Measurements from ENCODE around the gene SYNDIG1L. TPM values are rescaled to one million over a fixed set of nuclear protein-coding genes. Genes with fewer than 3 reads are reported as not detected.

Gene SYNDIG1L
- total RNA-seq, 2 donors from 2014 or later: not detected

GRCh38 chr14:74437496-74438053 lies 11.6 kb upstream of the SYNDIG1L start:
- intact Hi-C loops (cut with DNase I, micrococcal nuclease): no loop called here
- DNase-seq: no peak
- ATAC-seq: no peak

GRCh38 chr14:74434294-74434693 lies 8.3 kb upstream of the SYNDIG1L start:
- intact Hi-C loops (cut with DNase I, micrococcal nuclease): no loop called here
- no peak for DNase-seq
- ATAC-seq: no peak

GRCh38 chr14:74429991-74430390 lies 4.0 kb upstream of the SYNDIG1L start:
- intact Hi-C loops (cut with DNase I, micrococcal nuclease): no loop called here
- ATAC-seq: no peak
- no peak for DNase-seq

GRCh38 chr14:74429221-74429691 lies 3.2 kb upstream of the SYNDIG1L start:
- intact Hi-C loops (cut with DNase I, micrococcal nuclease): no loop called here
- ATAC-seq: no peak
- no peak for DNase-seq

- DNase-seq (no peak), ATAC-seq (no peak)
- intact Hi-C loops (cut with DNase I, micrococcal nuclease): no loop called here
These were observed 1.6 kb upstream of the SYNDIG1L start for GRCh38 chr14:74427651-74428050.

GRCh38 chr14:74425525-74426201 lies 347 bp downstream of the SYNDIG1L start:
- intact Hi-C loops (cut with DNase I, micrococcal nuclease): no loop called here
- ATAC-seq: peak; percentile 68
- DNase-seq: peak in 1 of 2 donors; percentile 47

GRCh38 chr14:74424606-74425005 lies 1.4 kb downstream of the SYNDIG1L start:
- DNase-seq (no peak), ATAC-seq (no peak)
- intact Hi-C loops (cut with DNase I, micrococcal nuclease): no loop called here

- intact Hi-C loops (cut with DNase I, micrococcal nuclease): no loop called here
- DNase-seq (no peak), ATAC-seq (no peak)
These were observed 2.8 kb downstream of the SYNDIG1L start for GRCh38 chr14:74423246-74423645.

- intact Hi-C loops (cut with DNase I, micrococcal nuclease): no loop called here
- ATAC-seq (no peak), DNase-seq (no peak)
These were observed 4.0 kb downstream of the SYNDIG1L start for GRCh38 chr14:74421981-74422380.

- ATAC-seq: no peak
- intact Hi-C loops (cut with DNase I, micrococcal nuclease): no loop called here
- no peak for DNase-seq
These were observed 6.9 kb downstream of the SYNDIG1L start for GRCh38 chr14:74419086-74419485.

GRCh38 chr14:74418031-74418430 lies 8.0 kb downstream of the SYNDIG1L start:
- DNase-seq (no peak), ATAC-seq (no peak)
- intact Hi-C loops (cut with DNase I, micrococcal nuclease): no loop called here

- intact Hi-C loops (cut with DNase I, micrococcal nuclease): no loop called here
- no peak for DNase-seq
- no peak for ATAC-seq
These were observed 8.4 kb downstream of the SYNDIG1L start for GRCh38 chr14:74417611-74418010.

GRCh38 chr14:74417201-74417600 lies 8.8 kb downstream of the SYNDIG1L start:
- intact Hi-C loops (cut with DNase I, micrococcal nuclease): no loop called here
- ATAC-seq (no peak), DNase-seq (no peak)

GRCh38 chr14:74415115-74415437 lies 10.9 kb downstream of the SYNDIG1L start:
- no peak for ATAC-seq
- intact Hi-C loops (cut with DNase I, micrococcal nuclease): no loop called here
- no peak for DNase-seq

GRCh38 chr14:74414403-74415114 lies 11.5 kb downstream of the SYNDIG1L start:
- DNase-seq: no peak
- intact Hi-C loops (cut with DNase I, micrococcal nuclease): no loop called here
- ATAC-seq: no peak

- no peak for DNase-seq
- intact Hi-C loops (cut with DNase I, micrococcal nuclease): no loop called here
These were observed 12.4 kb downstream of the SYNDIG1L start for GRCh38 chr14:74413627-74414026.

GRCh38 chr14:74412753-74413152 lies 13.3 kb downstream of the SYNDIG1L start:
- intact Hi-C loops (cut with DNase I, micrococcal nuclease): no loop called here
- no peak for ATAC-seq
- no peak for DNase-seq

More at GRCh38 chr14:74413627-74414026, 12.4 kb downstream of the SYNDIG1L start:
- no peak for ATAC-seq

GRCh38 chr14:74411671-74412070 lies 14.3 kb downstream of the SYNDIG1L start:
- DNase-seq (no peak), ATAC-seq (no peak)
- intact Hi-C loops (cut with DNase I, micrococcal nuclease): no loop called here

GRCh38 chr14:74409441-74409840 lies 16.6 kb downstream of the SYNDIG1L start:
- no peak for ATAC-seq
- DNase-seq: no peak
- intact Hi-C loops (cut with DNase I, micrococcal nuclease): no loop called here

GRCh38 chr14:74408870-74409269 lies 17.1 kb downstream of the SYNDIG1L start:
- intact Hi-C loops (cut with DNase I, micrococcal nuclease): no loop called here
- DNase-seq: no peak
- no peak for ATAC-seq

Measured in left colon (tissue), 2 donors.